VCaP (cell line): ENCODE measurements around the gene DVL3.
"Not testable (repeated sequence)": the region's sequence is repeated elsewhere in the genome, so short reads cannot be mapped to it uniquely, and the experiment has no call there.

ENCODE experiments used
- H3K27ac ChIP-seq: fragments of 450-650 bp; 2 replicates; pipeline ENCODE4 v1.5.1; 2017
- TF ChIP-seq, protein P1 (sequence below): fragments of 450-650 bp; conservative IDR thresholded peaks from 2 replicates; pipeline ENCODE4 v1.5.1; 2017; ENCODE audit warnings: mild to moderate bottlenecking, moderate library complexity

DVL3 gene

GRCh38 chr3:184156522-184156955 is 1.4 kb downstream of the DVL3 start:
- TF ChIP-seq, protein P1, sequence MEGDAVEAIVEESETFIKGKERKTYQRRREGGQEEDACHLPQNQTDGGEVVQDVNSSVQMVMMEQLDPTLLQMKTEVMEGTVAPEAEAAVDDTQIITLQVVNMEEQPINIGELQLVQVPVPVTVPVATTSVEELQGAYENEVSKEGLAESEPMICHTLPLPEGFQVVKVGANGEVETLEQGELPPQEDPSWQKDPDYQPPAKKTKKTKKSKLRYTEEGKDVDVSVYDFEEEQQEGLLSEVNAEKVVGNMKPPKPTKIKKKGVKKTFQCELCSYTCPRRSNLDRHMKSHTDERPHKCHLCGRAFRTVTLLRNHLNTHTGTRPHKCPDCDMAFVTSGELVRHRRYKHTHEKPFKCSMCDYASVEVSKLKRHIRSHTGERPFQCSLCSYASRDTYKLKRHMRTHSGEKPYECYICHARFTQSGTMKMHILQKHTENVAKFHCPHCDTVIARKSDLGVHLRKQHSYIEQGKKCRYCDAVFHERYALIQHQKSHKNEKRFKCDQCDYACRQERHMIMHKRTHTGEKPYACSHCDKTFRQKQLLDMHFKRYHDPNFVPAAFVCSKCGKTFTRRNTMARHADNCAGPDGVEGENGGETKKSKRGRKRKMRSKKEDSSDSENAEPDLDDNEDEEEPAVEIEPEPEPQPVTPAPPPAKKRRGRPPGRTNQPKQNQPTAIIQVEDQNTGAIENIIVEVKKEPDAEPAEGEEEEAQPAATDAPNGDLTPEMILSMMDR, result no peak
- peak overlapping the region; percentile 90 for H3K27ac ChIP-seq

- peak overlapping the region; percentile 90 for H3K27ac ChIP-seq
- TF ChIP-seq, protein P1, result no peak
Measured at GRCh38 chr3:184157206-184157605, 2.0 kb downstream of the DVL3 start.

DNA sequence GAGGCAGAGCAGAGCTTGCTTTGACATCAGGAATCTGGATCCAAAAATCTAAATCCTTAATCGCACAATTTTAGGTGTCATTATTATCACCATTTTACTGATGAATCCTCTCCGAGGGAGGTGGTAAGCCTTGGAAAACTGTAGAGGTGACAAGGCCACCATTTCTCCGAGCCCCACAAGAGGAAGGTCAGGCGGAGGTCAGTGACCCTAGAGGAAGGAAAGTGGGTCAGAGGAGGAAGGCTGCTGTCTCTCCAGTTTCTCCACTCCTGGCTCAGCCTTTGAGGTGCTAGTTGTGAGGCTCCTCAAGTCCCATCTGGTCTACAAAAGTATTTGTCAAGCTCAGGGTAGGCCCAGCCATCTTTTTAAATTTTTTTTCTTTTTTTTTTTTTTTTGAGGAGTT is 3.2 kb downstream of the DVL3 start:
- TF ChIP-seq, protein P1, result no peak
- no peak overlapping the region for H3K27ac ChIP-seq

GRCh38 chr3:184160456-184160855 is 5.3 kb downstream of the DVL3 start:
- no peak overlapping the region for H3K27ac ChIP-seq
- TF ChIP-seq, protein P1, result no peak

DNA sequence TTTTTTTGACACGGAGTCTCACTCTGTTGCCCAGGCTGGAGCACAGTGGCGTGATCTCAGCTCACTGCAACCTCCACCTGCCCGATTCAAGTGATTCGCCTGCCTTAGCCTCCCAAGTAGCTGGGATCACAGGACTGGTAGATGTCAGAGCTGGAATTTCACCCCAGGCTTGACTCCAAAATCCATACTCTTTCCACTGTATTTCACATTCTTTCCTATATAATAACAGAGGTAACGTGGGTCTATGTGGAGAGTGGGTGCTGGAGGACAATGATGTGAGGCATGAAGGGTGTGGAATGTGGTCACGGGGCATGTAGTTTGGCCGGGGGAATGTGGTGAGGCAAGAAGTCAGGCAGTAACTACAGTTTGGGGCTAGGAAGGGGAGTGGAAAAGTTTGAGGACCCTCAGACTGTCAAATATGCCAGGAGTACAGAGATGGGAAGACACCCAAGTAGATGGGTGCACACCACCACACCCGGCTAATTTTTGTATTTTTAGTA is 7.4 kb downstream of the DVL3 start:
- not testable (repeated sequence) for H3K27ac ChIP-seq

DNA sequence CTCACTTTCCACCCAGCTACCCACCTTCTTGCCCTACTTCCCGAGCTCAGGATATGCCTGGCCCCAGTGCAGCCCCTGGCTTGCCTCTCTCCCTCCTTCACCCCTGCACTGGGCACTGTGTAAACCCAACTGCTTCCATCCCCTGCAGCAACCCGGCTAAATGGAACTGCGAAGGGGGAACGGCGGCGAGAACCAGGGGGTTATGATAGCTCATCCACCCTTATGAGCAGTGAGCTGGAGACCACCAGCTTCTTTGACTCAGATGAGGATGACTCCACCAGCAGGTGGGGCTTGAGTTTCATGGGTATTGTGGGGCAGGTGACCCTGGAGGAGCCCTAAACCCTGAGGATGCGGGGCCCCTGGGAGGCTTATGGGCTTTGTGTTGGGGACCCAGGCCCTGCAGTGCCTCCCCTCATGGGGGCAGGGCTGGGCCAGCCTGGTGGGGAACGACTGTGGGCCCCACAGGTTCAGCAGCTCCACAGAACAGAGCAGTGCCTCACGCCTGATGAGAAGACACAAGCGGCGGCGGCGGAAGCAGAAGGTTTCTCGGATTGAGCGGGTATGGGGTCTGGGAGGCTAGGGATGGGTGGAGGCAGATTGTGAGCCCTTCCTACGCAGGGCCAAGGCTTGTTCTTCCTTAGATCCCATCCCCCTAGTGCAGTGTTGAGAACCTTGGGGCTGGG is 9.6 kb downstream of the DVL3 start:
- no peak overlapping the region for H3K27ac ChIP-seq
- TF ChIP-seq, protein P1, result no peak

DNA sequence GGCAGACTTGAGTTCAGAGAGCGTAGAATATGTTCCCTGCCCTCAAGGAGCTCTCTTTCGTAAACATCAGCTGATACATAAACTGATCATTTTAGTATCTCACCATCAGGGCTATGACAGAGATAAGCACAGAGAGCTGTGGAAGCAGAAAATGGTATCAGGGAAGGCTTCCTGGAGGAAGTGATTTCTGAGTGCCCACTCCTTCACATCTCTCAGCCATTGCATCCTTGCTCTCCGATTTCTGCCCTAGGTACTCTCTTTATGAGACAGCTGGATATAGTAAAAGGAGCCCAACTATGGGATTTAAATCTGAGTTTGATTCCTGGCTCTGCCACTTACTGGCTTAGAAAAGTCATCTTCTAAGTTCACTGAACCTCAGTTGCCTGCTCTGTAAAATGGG is 10.4 kb downstream of the DVL3 start:
- H3K27ac ChIP-seq, result no peak overlapping the region
- TF ChIP-seq, protein P1, result no peak

DNA sequence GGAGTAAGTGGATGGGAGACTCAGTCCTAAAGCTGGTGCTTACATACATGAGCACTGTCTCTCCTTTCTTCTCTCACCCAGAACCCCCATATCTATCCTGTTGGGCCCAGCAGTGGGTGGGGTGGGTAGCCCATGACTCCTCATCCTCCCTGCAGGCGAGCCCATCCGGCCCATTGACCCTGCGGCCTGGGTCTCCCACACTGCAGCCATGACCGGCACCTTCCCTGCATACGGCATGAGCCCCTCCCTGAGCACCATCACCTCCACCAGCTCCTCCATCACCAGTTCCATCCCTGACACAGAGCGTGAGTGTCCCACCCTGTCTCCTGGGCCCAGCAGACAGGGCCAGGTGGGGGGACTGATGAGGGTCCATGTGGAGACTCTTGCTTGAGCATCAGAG is 11.5 kb downstream of the DVL3 start:
- TF ChIP-seq, protein P1, result no peak
- no peak overlapping the region for H3K27ac ChIP-seq
